ENCODE results near the gene GINM1. TPM values are rescaled to one million over a fixed set of nuclear protein-coding genes. Genes with fewer than 3 reads are reported as not detected.
A peak's percentile ranks its signal among the peaks of the same experiment; 100 is the strongest.

GINM1 gene
- total and polyA plus RNA-seq, 9 of the 15 experiments (the other 6 are each of a cell fraction or from before 2014, with no cell fraction given), result 5.0 to 19.3 (median 14.2) TPM

DNA sequence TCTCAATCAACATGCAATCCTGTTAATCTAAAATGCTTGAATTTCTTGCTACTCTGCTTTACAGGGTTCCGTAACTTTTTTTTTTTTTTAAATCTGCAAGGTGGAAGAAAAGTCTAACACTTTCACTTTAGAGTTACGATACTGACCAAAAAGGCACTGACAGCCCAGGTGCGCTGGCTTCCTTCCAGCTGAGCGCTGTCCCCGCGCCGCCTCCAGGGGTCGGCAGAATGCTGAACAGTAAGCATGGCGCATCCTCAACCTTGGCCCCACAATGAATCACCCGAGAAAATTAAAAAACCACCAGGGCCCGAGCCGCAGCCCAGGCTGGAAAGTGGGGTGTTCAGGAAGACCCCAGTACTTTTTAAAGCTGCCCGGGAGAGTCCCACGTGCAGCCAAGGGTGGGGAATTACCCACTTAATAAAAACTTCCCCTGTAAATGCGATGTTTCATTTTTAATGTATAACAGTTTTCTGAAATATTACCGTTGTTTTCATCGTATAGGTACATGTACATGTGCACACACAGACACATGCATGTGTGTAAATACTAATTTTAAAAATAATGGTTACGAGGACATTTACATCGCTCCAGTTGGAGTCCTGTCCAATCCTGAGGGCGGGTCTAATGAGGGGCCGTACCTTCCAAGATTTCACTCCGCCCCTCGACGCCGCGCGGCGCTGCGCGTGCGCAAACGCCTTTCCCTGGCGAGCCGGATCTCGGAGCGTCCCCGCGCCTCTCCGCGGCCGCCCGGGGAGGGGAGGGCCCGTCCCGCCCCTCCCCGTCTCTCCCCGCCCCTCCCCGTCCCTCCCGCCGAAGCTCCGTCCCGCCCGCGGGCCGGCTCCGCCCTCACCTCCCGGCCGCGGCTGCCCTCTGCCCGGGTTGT is at the start of gene GINM1 (continued):
- TF ChIP-seq, protein P1, sequence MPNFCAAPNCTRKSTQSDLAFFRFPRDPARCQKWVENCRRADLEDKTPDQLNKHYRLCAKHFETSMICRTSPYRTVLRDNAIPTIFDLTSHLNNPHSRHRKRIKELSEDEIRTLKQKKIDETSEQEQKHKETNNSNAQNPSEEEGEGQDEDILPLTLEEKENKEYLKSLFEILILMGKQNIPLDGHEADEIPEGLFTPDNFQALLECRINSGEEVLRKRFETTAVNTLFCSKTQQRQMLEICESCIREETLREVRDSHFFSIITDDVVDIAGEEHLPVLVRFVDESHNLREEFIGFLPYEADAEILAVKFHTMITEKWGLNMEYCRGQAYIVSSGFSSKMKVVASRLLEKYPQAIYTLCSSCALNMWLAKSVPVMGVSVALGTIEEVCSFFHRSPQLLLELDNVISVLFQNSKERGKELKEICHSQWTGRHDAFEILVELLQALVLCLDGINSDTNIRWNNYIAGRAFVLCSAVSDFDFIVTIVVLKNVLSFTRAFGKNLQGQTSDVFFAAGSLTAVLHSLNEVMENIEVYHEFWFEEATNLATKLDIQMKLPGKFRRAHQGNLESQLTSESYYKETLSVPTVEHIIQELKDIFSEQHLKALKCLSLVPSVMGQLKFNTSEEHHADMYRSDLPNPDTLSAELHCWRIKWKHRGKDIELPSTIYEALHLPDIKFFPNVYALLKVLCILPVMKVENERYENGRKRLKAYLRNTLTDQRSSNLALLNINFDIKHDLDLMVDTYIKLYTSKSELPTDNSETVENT (CRISPR knock-in tag; IDR thresholded peaks at IDR 0.05), result no peak
- TF ChIP-seq IRF2 (CRISPR knock-in tag; IDR thresholded peaks at IDR 0.05) (no peak), GATAD2B (IDR thresholded peaks at IDR 0.05; ENCODE audit: borderline replicate concordance) (peak; percentile 66; the same call in 1 of the 2 replicates), TBL1XR1 (IDR thresholded peaks at IDR 0.05; ENCODE audit: low read length in 2 of 2) (no peak), ZNF24 (IDR thresholded peaks at IDR 0.05) (0 out of 2 replicates have a peak, but pooled peaks have one; percentile 9), SMAD2 (IDR thresholded peaks at IDR 0.05; ENCODE audit: low read depth, low read length) (no peak), SIN3B (IDR thresholded peaks at IDR 0.05; ENCODE audit: low read depth) (0 out of 2 replicates have a peak, but pooled peaks have one; percentile 14), ZNF778 (CRISPR knock-in tag; IDR thresholded peaks at IDR 0.05) (no peak), KAT8 (IDR thresholded peaks at IDR 0.05; ENCODE audit: low read depth) (no peak), TAF7 (tag; IDR thresholded peaks at IDR 0.05) (no peak), ILF3 (IDR thresholded peaks at IDR 0.05; ENCODE audit: borderline replicate concordance) (no peak), RHOXF2B (CRISPR knock-in tag; conservative IDR thresholded peaks at IDR 0.05) (no peak), ZC3H8 (IDR thresholded peaks at IDR 0.05) (no peak), ZNF431 (CRISPR knock-in tag; IDR thresholded peaks at IDR 0.05) (no peak), TFAM (CRISPR knock-in tag; conservative IDR thresholded peaks at IDR 0.05) (no peak), PHF8 (IDR thresholded peaks at IDR 0.05; ENCODE audit: borderline replicate concordance, low read length) (no peak), EP300 (IDR thresholded peaks at IDR 0.05; ENCODE audit: low read length) (no peak), ZNF436 (CRISPR knock-in tag; IDR thresholded peaks at IDR 0.05) (no peak), POLR3G (IDR thresholded peaks at IDR 0.05; ENCODE audit: extremely low read depth, insufficient read length, insufficient replicate concordance) (no peak)
- TF ChIP-seq, protein P2, sequence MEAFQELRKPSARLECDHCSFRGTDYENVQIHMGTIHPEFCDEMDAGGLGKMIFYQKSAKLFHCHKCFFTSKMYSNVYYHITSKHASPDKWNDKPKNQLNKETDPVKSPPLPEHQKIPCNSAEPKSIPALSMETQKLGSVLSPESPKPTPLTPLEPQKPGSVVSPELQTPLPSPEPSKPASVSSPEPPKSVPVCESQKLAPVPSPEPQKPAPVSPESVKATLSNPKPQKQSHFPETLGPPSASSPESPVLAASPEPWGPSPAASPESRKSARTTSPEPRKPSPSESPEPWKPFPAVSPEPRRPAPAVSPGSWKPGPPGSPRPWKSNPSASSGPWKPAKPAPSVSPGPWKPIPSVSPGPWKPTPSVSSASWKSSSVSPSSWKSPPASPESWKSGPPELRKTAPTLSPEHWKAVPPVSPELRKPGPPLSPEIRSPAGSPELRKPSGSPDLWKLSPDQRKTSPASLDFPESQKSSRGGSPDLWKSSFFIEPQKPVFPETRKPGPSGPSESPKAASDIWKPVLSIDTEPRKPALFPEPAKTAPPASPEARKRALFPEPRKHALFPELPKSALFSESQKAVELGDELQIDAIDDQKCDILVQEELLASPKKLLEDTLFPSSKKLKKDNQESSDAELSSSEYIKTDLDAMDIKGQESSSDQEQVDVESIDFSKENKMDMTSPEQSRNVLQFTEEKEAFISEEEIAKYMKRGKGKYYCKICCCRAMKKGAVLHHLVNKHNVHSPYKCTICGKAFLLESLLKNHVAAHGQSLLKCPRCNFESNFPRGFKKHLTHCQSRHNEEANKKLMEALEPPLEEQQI (IDR thresholded peaks at IDR 0.05), result peak; percentile 25; the same call in 1 of the 2 replicates
- TF ChIP-seq, protein P3, sequence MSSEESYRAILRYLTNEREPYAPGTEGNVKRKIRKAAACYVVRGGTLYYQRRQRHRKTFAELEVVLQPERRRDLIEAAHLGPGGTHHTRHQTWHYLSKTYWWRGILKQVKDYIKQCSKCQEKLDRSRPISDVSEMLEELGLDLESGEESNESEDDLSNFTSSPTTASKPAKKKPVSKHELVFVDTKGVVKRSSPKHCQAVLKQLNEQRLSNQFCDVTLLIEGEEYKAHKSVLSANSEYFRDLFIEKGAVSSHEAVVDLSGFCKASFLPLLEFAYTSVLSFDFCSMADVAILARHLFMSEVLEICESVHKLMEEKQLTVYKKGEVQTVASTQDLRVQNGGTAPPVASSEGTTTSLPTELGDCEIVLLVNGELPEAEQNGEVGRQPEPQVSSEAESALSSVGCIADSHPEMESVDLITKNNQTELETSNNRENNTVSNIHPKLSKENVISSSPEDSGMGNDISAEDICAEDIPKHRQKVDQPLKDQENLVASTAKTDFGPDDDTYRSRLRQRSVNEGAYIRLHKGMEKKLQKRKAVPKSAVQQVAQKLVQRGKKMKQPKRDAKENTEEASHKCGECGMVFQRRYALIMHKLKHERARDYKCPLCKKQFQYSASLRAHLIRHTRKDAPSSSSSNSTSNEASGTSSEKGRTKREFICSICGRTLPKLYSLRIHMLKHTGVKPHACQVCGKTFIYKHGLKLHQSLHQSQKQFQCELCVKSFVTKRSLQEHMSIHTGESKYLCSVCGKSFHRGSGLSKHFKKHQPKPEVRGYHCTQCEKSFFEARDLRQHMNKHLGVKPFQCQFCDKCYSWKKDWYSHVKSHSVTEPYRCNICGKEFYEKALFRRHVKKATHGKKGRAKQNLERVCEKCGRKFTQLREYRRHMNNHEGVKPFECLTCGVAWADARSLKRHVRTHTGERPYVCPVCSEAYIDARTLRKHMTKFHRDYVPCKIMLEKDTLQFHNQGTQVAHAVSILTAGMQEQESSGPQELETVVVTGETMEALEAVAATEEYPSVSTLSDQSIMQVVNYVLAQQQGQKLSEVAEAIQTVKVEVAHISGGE (CRISPR knock-in tag; IDR thresholded peaks at IDR 0.05), result 0 out of 6 replicates have a peak, but pooled peaks of 1 of the 3 experiments have one; percentile 48

All from K562 (cell line).